Fibroblast of skin of left biceps (primary cell): ENCODE results near the gene MAST3.

Source experiments
- DNase-seq, 2 experiments: peaks; one replicate each; pipeline ENCODE4 v3.0.0-alpha.2; 2013; ENCODE audit warnings: low read depth in 2 of 2

MAST3 gene

DNA sequence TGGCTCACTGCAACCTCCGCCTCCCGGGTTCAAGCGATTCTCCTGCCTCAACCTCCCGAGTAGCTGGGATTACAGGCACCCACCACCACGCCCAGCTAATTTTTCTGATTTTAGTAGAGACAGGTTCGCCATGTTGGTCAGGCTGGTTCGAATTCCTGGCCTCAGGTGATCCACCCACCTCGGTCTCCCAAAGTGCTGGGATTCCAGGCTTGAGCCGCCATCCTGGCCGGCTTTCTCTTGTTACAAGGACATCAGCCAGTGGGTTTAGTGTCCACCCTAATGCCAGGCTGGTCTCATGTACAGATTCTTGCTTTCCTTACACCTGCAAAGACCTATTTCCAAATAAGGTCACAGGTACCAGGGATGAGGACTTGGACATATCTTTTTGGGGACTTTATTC lies 62.2 kb downstream of the MAST3 start:
- no peak for DNase-seq

DNA sequence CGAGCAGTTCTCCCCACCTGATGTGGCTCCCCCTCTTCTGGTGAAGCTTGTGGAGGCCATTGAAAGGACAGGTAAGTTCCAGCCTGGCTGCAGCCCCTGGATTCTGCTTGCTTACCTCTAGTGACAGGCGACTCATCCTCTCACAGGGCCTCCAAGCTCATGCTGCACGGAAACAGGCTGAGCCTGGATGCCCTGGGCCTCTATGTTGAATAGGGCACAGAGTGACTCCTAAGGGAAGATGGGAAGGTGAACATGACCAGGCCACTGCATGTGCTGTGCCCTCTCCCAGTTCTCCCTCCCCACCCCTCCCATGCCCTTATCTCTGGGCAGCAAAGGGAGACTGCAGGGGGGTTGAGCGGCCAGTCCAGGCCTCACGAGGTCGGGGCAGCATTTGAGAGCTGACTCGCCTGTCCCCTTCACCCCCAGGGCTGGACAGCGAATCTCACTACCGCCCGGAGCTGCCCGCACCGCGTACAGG lies 63.0 kb downstream of the MAST3 start:
- DNase-seq, result no peak

- peak in 1 of 2 experiments; percentile 7 for DNase-seq
Observed at GRCh38 chr19:18160971-18161635, 63.5 kb downstream of the MAST3 start.

DNA sequence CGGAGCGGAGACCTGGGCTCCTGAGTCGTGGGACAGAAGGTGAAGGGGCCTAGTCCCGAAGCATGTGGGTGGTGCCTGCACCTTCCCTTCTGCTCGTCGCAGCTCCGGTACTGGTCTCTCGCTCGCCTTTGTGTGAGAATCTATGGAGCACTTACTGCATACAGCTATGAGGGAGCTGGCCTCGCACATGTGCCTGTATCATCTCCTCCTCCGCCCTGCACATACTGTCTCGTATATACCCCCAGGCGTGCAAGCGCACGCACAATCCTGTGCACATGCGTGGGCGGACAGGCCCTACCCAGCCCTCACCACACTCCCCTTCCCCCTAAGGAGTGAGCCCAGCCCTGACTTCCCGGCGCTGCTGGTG lies 64.0 kb downstream of the MAST3 start:
- no peak for DNase-seq

- DNase-seq, result no peak
Observed at GRCh38 chr19:18164072-18164471, 66.5 kb downstream of the MAST3 start.

DNA sequence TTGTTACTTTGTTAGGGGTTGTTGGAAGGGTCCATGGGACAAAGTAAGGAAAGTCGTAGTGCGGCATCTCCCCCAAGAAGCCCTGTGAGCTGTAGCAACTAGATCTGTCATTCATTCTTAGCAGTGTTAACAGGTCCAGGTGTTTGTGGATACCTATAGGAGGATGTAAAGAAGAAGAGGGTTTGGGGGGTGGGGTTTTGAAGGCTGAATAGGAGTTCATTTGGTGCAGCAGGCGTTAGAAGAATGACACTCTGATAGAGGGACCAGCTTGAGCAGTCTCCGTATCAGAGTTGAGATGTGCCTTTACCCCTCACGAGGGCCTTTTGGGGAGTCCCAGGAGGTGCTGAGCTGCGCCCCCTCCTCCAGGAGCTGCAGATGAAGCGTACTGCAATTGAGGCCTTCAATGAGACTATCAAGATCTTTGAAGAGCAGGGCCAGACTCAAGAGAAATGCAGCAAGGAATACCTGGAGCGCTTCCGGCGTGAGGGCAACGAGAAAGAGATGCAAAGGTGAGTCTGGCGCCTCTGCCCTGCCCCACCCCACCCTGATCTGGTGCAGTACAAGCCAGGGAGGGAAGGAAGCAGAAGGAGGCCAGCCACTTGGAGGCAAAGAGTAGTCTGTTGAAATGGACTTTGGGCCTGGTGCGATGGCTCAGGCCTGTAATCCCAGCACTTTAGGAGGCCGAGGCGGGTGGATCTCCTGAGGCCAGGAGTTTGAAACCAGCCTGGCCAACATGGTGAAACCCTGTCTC lies 68.4 kb downstream of the MAST3 start:
- DNase-seq, result no peak

DNA sequence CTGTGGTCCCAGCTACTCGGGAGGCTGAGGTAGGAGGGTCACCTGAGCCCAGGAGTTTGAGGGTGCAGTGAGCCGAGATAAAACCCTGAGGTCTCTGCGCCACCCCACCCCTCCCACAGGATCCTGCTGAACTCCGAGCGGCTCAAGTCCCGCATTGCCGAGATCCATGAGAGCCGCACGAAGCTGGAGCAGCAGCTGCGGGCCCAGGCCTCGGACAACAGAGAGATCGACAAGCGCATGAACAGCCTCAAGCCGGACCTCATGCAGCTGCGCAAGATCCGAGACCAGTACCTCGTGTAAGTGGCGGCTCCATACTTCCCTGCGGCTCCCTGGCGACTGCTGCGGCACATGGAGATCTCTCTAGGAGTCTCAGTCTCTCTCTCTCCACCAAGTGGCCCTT lies 69.4 kb downstream of the MAST3 start:
- DNase-seq, result no peak

GRCh38 chr19:18167975-18168645 lies 70.5 kb downstream of the MAST3 start:
- no peak for DNase-seq

- DNase-seq, result no peak
Observed at GRCh38 chr19:18168673-18169381, 71.2 kb downstream of the MAST3 start.

GRCh38 chr19:18170714-18171255 lies 73.2 kb downstream of the MAST3 start:
- DNase-seq, result no peak

GRCh38 chr19:18171605-18172327 lies 74.2 kb downstream of the MAST3 start:
- no peak for DNase-seq

GRCh38 chr19:18172331-18173053 lies 74.9 kb downstream of the MAST3 start:
- no peak for DNase-seq

- no peak for DNase-seq
Observed at GRCh38 chr19:18173054-18173571, 75.5 kb downstream of the MAST3 start.

DNA sequence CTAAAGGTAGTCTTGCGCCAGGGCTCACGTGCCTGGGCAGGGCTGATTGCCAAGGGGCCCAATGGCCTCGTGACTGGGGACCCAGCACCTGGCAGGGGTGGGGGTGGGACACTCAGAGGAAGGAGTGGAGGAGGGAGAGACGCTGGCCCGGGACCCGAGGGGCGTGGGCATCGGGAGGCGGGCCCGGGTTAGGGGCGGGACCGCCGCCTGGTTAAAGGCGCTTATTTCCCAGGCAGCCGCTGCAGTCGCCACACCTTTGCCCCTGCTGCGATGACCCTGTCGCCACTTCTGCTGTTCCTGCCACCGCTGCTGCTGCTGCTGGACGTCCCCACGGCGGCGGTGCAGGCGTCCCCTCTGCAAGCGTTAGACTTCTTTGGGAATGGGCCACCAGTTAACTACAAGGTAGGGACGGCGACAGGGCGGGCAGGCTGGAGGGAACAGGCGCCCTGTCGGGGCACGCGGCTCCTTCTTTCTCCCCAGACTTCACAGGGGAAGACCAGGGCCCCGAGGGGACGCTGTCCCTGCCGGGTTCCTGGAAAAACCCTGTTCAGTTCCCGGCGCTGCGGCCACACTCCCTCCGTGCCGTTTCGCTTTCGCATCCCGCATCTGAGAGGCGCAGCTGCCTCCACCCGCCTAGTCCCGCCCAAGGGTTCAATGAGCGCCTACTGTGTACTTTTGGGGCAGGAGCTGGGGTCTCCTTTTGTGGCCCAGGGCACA lies 76.2 kb downstream of the MAST3 start, which contains the start of gene IFI30:
Gene IFI30 (plus strand): TSS at position 242 of the 717 bp plus-strand sequence. CDS start 29 bp downstream, at position 271.
- DNase-seq, result no peak

GRCh38 chr19:18174983-18175382 lies 77.4 kb downstream of the MAST3 start:
- no peak for DNase-seq

DNA sequence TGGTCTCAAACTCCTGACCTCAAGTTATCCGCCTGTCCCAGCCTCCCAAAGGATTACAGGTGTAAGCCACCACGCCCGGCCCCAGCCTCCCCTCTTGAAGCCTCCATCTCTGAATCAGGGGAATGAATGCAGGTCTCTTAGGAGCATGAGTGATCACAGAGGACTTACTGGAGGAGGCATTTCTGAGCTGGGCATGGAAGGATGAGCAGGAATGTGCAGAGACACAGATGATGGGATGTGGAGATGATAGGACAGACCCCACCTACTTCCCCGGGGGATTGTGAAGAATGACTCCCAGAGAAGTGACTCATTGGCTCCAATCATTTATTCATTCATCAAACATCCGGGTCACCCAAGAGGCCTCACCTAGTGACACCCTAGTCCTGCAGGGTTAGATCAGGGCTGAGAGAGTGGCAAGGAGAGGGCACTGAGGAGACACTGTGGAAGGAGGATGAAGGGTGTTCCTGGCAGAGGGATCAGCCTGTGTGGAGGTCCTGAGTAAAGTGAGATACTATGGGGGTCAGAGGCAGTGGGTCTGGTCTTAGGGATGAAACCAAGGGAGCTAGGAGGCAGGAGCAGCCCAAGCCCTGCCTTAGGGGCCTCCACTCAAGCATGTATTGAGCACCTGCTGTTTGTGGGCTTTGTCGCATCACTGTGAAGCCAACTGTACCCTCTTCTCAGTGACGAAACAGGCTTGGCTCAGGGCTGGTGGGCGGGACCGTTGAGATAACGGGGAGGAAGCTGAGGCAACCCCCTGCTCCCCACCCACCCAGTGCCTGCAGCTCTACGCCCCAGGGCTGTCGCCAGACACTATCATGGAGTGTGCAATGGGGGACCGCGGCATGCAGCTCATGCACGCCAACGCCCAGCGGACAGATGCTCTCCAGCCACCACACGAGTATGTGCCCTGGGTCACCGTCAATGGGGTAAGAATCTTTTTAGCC lies 79.1 kb downstream of the MAST3 start:
- DNase-seq, result no peak

DNA sequence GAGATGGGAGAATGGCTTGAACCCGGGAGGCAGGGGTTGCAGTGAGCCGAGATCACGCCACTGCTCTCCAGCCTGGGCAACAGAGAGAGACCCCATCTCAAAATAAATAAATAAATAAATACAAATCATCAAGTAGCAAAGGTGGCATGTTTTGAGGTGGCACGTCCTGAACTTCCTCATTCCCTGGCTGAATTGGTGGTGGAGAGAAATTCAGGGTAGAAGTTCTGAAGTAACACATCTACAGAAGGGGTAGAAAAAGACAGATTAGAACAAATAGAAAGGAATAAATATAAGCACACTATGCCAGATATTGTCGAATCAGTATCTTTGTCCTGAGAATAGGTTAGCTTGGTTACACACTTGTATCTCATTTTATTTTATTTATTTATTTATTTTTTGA lies 82.4 kb downstream of the MAST3 start:
- no peak for DNase-seq

- no peak for DNase-seq
Observed at GRCh38 chr19:18183529-18183928, 86.0 kb downstream of the MAST3 start.
